Ectodermal cell (in vitro differentiated cells): ENCODE data around the gene GOLGA2.
A peak's percentile ranks its signal among the peaks of the same experiment; 100 is the strongest.

ENCODE experiments used
- H3K27ac ChIP-seq: 2 replicates; pipeline ENCODE4 v1.7.0; 2013; ENCODE audit warnings: mild to moderate bottlenecking, low read depth, low read length; ENCODE audit not compliant: insufficient read depth, poor library complexity, severe bottlenecking
- H3K27me3 ChIP-seq: 2 replicates; pipeline ENCODE4 v1.7.0; 2013; ENCODE audit warnings: mild to moderate bottlenecking, low read length; ENCODE audit not compliant: insufficient read depth, control insufficient read depth, poor library complexity, severe bottlenecking
- H3K36me3 ChIP-seq: one replicate; pipeline ENCODE4 v1.7.0; 2013; ENCODE audit warnings: low read length; ENCODE audit not compliant: control insufficient read depth, insufficient read depth
- H3K4me1 ChIP-seq: one replicate; pipeline ENCODE4 v1.7.0; 2013; ENCODE audit warnings: low read length; ENCODE audit not compliant: control insufficient read depth, insufficient read depth
- H3K4me3 ChIP-seq: 2 replicates; pipeline ENCODE4 v1.7.0; 2013; ENCODE audit warnings: low read depth, low read length, control low read depth; ENCODE audit not compliant: insufficient read depth
- H3K9me3 ChIP-seq: 2 replicates; pipeline ENCODE4 v1.7.0; 2013; ENCODE audit warnings: mild to moderate bottlenecking, low read length, moderate library complexity; ENCODE audit not compliant: control insufficient read depth
- WGBS, 2 experiments: methylation state at CpG; one replicate each; pipeline ENCODE4 v1.1.7; 2013; ENCODE audit warnings: missing lambda C conversion rate in 2 of 2; 5-methylcytosine and 5-hydroxymethylcytosine counted together

GOLGA2 gene

DNA sequence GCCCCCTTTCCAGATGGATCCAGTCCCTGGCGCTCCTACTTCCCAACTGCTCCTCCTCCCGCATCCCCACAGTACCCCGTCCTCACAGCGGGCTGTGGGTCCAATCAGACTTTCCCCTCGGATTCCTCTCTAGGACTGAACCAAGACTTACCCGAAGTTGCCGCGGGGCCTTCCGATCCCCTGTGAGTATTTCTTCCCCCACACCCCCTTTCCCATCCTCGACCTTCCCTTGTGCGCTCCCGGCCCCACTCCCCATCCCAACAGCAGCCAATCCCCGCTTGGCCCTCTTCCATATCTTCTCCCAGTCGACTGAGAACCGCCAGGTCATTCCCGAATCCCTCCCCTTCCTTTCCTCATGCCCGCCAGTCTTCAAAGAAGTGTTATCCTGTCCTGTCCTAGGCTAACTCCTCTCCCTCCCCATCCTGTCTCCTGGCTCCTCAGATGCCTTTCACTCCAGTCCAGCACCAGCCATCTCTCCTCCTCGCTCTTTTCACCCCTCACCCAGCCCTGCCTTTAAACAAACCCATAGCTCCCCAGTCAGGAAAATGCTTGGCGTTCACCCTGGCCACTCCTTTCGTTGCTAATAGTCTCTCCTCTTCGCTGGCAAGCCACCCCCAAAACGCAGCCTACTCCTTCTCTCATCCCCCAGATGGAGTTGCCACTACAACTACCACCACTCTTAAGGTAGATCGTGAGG is 915 bp upstream of the GOLGA2 start:
- Histone ChIP-seq H3K27me3 (no peaks in the 10 kb centered on the region), H3K4me3 (peak overlapping the region; percentile 74), H3K27ac (peak overlapping the region; percentile 45), H3K9me3 (no peaks in the 10 kb centered on the region), H3K4me1 (peaks cover 7% of the 10 kb centered on the region), H3K36me3 (peaks cover 7% of the 10 kb centered on the region)
- 10 to 11% methylated on average over 23 of the region's 23 CpGs for WGBS, 2 experiments

DNA sequence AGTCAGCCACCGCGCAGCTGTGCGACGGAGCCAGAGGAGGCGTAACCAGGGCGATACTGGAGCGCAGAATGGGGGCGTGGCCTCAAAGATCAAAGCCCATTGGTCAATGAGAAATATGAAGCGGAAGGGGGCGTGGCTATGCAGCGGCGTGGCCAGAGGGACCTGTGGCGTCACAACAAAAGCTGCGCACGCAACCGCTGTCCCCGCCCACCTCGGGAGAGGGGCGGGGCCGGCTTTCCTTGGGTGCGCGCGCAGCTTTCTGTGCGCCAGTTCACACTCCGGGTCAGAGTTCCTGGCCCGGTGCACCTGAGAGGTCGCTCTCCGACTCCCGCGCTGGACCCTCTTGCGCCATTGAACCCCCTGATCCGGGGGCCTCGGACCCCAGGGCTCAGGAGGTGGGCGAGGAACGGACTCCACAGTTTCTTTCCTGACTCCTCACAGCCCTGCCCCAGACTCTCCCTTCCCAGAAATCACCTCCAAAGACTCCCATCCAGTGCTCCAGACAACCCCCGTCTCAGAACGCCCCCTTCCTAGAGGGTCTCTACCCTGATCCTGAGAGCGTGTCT is 284 bp upstream of the GOLGA2 start, which contains the start of gene SWI5:
SWI5 (plus strand) TSS at position 269 of the 566 bp plus-strand sequence.
- Histone ChIP-seq H3K4me3 (peak within 1 kb of the TSS; percentile 81), H3K9me3 (no peaks in the 10 kb centered on the region), H3K4me1 (peaks cover 7% of the 10 kb centered on the region), H3K27ac (peak within 1 kb of the TSS; percentile 70), H3K27me3 (no peaks in the 10 kb centered on the region), H3K36me3 (peaks cover 13% of the 10 kb centered on the region)
- 0% methylated on average over 38 of the region's 38 CpGs for WGBS, 2 experiments

DNA sequence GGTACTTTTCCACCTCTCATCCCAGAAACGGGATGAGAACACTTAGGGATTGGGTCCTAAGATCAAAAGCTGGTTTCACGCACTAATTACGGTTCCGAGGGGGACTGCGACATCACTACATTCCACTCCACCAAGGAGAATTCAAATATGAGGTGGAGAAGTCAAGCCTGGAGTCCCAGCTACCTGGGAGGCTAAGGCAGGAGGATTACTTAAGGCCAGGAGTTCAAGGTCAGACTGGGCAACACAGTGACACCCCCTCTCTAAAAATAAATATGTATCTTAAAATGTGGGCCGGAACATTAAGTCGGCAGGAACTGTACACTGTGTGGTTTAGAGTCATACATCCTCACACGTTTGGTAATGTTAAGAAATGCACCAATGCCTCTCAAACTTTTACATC is 1.6 kb downstream of the GOLGA2 start:
- 93 to 96% methylated on average over 8 of the region's 8 CpGs for WGBS, 2 experiments
- Histone ChIP-seq H3K36me3 (peaks cover 13% of the 10 kb centered on the region), H3K4me1 (peaks cover 7% of the 10 kb centered on the region), H3K27me3 (no peaks in the 10 kb centered on the region), H3K4me3 (no peak overlapping the region), H3K9me3 (no peaks in the 10 kb centered on the region), H3K27ac (no peak overlapping the region)

DNA sequence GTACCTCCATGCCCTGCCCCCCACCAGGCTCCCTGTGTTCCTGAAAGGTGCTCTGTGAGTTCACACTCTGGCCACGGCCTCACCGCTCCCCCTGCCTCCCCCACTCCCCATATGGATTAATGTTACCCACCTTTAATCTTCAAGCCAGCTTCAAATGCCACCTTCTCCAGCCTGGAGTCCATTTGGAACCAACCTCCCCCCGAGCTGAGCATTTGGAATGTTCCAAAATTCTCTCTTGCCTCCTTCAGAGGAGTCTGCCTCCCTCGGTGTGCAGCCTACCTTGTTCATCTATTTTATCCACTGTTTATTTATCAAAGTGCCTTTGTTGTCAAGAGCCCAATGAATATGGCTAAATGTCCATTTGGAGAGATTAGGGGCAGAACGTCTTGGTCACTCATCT is 4.3 kb downstream of the GOLGA2 start:
- H3K4me3 ChIP-seq = no peak overlapping the region
- no peak overlapping the region for H3K27ac ChIP-seq
- 94 to 96% methylated on average over 5 of the region's 5 CpGs for WGBS, 2 experiments
- peaks cover 4% of the 10 kb centered on the region for H3K4me1 ChIP-seq
- H3K27me3 ChIP-seq = no peaks in the 10 kb centered on the region
- H3K36me3 ChIP-seq = peaks cover 13% of the 10 kb centered on the region
- H3K9me3 ChIP-seq = no peaks in the 10 kb centered on the region

DNA sequence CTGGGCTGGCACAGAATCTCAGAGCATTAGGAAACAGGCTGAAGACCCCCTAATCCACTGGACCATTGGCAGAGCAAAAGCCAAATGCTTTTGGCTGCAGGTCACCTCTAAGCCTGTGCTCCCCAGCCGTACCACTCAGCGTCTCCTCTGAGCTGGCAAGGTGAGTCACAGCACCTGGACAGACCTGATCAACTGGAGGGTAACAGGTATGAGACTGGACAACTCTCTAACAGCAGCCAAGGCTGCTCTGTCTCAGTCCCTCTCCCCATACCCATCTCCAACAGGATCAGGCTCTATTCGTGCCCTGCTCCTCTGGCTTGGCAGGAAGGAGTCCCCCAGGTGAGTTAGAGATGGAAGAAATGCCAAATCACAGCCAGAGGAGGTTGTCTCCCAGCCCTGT is 4.7 kb downstream of the GOLGA2 start:
- WGBS, 2 experiments = 90 to 91% methylated on average over 3 of the region's 3 CpGs
- Histone ChIP-seq H3K36me3 (peaks cover 13% of the 10 kb centered on the region), H3K9me3 (no peaks in the 10 kb centered on the region), H3K27me3 (no peaks in the 10 kb centered on the region), H3K27ac (no peak overlapping the region), H3K4me1 (peaks cover 4% of the 10 kb centered on the region), H3K4me3 (no peak overlapping the region)

DNA sequence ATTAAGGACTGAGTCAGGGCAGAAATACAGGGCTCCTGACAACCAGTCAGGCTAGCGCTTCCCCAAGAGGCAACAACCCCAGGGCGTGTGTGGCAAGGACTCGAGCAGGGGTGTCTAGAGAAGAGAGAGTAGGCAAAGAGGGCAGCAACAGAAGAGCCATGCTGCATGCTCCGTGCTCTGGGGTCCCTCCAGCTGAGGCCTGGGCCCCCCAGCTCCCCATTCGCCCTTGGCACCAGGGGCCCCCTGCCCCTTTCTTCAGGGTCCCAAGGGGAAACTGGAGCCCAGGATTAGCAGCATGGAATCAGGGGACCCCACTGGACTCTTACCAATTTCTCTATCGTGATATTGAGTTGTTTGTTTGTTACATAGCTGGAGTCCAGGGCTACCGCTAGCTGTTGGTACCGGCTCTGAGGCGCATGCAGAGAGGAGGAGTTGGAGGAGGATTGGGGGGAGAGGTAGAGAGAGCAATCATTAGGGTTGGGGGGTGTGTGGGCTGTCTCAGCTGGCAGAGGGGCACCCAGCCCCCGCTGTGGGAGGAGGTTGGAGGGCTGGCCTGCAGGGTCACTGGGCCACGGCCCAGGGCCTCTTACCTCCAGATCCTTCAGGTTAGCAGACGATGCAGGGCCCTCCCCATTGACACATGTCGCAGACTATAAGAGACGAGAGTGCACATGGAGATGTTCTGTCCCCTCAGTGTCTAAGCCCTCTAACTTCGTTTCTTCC is 8.8 kb downstream of the GOLGA2 start:
- Histone ChIP-seq H3K36me3 (peaks cover 17% of the 10 kb centered on the region), H3K27ac (no peak overlapping the region), H3K4me3 (no peak overlapping the region), H3K27me3 (no peaks in the 10 kb centered on the region), H3K9me3 (no peaks in the 10 kb centered on the region), H3K4me1 (no peaks in the 10 kb centered on the region)
- WGBS, 2 experiments = 94 to 96% methylated on average over 15 of the region's 15 CpGs

DNA sequence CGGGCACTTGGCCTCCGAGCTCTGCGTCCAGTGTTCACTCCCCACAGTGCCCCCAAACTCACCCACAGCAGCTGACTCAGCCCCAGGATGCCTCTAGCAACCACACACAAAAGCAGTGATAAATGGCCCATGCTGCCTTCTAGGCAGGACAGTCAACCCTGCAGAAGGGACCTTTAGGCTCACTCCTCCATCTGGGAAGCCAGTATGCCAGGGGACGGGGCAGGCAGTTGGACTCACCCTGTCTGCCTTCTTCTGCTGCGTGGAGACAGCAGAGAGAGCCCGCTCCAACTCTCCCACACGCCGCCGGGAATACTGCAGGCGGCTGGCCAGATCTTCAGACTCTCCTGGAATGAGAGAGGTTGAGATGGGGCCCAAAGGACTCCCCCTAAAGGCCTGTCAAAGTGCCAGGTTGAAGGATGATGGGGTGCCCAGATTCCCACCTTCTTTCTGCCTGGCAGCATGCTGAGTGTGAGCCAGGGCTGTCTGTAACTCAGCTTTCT is 10.4 kb downstream of the GOLGA2 start:
- no peaks in the 10 kb centered on the region for H3K27me3 ChIP-seq
- WGBS, 2 experiments = 95 to 96% methylated on average over 10 of the region's 10 CpGs
- H3K4me3 ChIP-seq = no peak overlapping the region
- no peaks in the 10 kb centered on the region for H3K9me3 ChIP-seq
- H3K27ac ChIP-seq = no peak overlapping the region
- H3K4me1 ChIP-seq = no peaks in the 10 kb centered on the region
- H3K36me3 ChIP-seq = peaks cover 20% of the 10 kb centered on the region

DNA sequence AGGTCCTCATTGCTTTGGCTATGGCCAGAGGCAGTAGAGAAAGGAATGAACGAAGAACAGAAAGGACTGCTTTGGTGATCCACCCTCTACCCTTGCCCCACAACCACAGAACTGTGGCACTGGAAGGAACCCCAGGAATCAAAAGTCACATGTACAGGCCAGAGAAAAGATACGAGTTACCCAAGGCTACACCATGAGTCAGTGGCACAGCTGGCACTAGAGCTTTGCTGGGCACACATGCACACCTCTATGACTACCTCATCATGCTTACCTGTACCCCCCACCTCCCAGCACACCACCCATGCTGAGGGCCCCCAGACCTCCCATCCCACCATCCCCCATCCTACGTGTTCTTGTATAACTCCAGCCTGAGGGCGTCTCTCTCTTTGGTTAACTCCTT is 13.1 kb downstream of the GOLGA2 start:
- H3K4me3 ChIP-seq = no peak overlapping the region
- H3K27ac ChIP-seq = no peak overlapping the region
- H3K9me3 ChIP-seq = no peaks in the 10 kb centered on the region
- H3K36me3 ChIP-seq = peaks cover 25% of the 10 kb centered on the region
- 94 to 95% methylated on average over 4 of the region's 4 CpGs for WGBS, 2 experiments
- H3K4me1 ChIP-seq = no peaks in the 10 kb centered on the region
- no peaks in the 10 kb centered on the region for H3K27me3 ChIP-seq

DNA sequence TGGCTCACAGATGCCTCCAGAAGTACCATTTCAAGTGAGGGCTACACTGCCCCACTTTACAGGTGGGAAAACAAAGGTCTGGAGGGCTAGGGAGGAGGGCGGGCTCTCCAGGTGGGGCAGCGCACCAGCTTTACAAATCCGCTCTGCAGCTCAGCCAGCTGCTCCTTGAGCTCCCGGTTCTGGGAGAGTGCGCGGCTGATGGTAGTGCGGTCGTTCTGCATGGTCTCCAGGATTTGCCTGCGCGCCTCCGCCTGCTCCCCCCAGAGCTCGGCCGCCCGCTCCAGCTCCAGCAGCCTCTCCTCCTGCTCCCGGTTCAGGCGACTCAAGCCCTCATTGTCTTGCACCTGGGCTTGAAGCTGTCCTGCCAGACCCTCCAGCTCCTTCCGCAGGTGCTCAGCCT is 15.5 kb downstream of the GOLGA2 start:
- Histone ChIP-seq H3K27ac (no peak overlapping the region), H3K9me3 (no peaks in the 10 kb centered on the region), H3K4me1 (no peaks in the 10 kb centered on the region), H3K27me3 (no peaks in the 10 kb centered on the region), H3K36me3 (peaks cover 28% of the 10 kb centered on the region), H3K4me3 (no peak overlapping the region)
- 96% methylated on average over 17 of the region's 17 CpGs for WGBS, 2 experiments

DNA sequence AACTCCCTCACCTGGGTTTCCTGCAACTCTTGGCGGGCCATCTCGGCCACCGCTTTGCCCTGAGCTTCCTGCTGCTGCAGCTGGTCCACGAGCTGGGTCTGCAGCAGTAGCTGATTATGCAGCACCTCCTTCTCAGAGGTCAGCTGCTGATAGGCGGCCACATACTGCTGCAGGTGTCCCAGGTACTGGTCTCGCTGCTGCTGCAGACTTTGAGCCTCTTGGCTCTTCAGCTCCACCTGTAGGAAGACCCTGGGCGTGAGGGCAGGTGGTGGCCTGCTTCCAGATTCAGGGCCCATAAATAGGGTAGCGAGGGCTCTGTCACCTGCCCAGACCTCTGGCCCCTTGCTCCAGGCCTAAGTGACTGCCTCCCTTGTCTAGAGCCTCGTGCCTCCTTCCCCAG is 16.7 kb downstream of the GOLGA2 start:
- Histone ChIP-seq H3K4me1 (no peaks in the 10 kb centered on the region), H3K36me3 (peaks cover 23% of the 10 kb centered on the region), H3K27ac (no peak overlapping the region), H3K9me3 (no peaks in the 10 kb centered on the region), H3K27me3 (no peaks in the 10 kb centered on the region), H3K4me3 (no peak overlapping the region)
- WGBS, 2 experiments = 92% methylated on average over 9 of the region's 9 CpGs
